ENCODE data around the gene CCDC85C. TPM values are rescaled to one million over a fixed set of nuclear protein-coding genes. Genes with fewer than 3 reads are reported as not detected.

CCDC85C gene
- total RNA-seq, 2 experiments from 2014 or later = 6.4 to 15.0 TPM

DNA sequence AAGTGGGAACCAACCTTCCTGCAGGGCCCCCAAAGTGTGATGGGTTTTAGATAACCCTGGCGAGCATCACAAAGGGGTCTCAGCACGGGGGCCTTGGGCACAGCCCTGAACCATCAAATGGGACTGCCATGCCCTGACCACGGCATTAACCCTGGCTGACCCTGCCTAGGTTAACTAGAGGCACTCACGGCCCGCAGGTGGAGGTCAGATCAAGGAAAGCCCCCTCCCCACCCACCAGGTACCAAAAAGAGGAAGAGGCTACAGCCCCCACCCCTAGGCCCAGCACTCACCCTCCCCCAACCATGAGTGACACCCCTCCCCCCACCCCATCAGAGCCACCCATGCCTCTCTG, 80.3 kb downstream of the CCDC85C start:
- no peaks in the 10 kb centered on the region for H3K79me2 ChIP-seq (ENCODE audit: insufficient read depth, low read depth, low read length)
- H3K9me2 ChIP-seq (ENCODE audit: insufficient read depth, low read length) = no peaks in the 10 kb centered on the region
- no peak overlapping the region for H2AFZ ChIP-seq (ENCODE audit: low read length)
- no peak for DNase-seq (ENCODE audit: low spot score)
- no peaks in the 10 kb centered on the region for H4K20me1 ChIP-seq (ENCODE audit: insufficient read depth, low read length)
- H3K4me3 ChIP-seq (ENCODE audit: low read depth, low read length, poor library complexity, severe bottlenecking) = no peak overlapping the region
- H3K9me3 ChIP-seq (ENCODE audit: low read length) = no peaks in the 10 kb centered on the region
- no peak overlapping the region for H3K27ac ChIP-seq (ENCODE audit: low read depth, low read length, poor library complexity, severe bottlenecking)
- CTCF ChIA-PET (ENCODE audit: unreplicated experiment) = no interaction called here
- H3K36me3 ChIP-seq (ENCODE audit: insufficient read depth, low read length) = no peaks in the 10 kb centered on the region
- H3K4me2 ChIP-seq (ENCODE audit: low read length) = no peak overlapping the region
- POLR2A ChIA-PET = no interaction called here
- TF ChIP-seq, protein P1, sequence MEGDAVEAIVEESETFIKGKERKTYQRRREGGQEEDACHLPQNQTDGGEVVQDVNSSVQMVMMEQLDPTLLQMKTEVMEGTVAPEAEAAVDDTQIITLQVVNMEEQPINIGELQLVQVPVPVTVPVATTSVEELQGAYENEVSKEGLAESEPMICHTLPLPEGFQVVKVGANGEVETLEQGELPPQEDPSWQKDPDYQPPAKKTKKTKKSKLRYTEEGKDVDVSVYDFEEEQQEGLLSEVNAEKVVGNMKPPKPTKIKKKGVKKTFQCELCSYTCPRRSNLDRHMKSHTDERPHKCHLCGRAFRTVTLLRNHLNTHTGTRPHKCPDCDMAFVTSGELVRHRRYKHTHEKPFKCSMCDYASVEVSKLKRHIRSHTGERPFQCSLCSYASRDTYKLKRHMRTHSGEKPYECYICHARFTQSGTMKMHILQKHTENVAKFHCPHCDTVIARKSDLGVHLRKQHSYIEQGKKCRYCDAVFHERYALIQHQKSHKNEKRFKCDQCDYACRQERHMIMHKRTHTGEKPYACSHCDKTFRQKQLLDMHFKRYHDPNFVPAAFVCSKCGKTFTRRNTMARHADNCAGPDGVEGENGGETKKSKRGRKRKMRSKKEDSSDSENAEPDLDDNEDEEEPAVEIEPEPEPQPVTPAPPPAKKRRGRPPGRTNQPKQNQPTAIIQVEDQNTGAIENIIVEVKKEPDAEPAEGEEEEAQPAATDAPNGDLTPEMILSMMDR (conservative IDR thresholded peaks at IDR 0.05; ENCODE audit: low read length) = no peak
- no peak for TF ChIP-seq EZH2phosphoT487 (IDR thresholded peaks at IDR 0.05; ENCODE audit: borderline replicate concordance, low read depth, low read length)
- intact Hi-C loops (cut with micrococcal nuclease; ENCODE audit: unreplicated experiment) = no loop called here
- no TSS peak for BruUV-seq (replicated peaks)
- H3K4me1 ChIP-seq (ENCODE audit: insufficient read depth, low read length, poor library complexity, severe bottlenecking) = no peaks in the 10 kb centered on the region

DNA sequence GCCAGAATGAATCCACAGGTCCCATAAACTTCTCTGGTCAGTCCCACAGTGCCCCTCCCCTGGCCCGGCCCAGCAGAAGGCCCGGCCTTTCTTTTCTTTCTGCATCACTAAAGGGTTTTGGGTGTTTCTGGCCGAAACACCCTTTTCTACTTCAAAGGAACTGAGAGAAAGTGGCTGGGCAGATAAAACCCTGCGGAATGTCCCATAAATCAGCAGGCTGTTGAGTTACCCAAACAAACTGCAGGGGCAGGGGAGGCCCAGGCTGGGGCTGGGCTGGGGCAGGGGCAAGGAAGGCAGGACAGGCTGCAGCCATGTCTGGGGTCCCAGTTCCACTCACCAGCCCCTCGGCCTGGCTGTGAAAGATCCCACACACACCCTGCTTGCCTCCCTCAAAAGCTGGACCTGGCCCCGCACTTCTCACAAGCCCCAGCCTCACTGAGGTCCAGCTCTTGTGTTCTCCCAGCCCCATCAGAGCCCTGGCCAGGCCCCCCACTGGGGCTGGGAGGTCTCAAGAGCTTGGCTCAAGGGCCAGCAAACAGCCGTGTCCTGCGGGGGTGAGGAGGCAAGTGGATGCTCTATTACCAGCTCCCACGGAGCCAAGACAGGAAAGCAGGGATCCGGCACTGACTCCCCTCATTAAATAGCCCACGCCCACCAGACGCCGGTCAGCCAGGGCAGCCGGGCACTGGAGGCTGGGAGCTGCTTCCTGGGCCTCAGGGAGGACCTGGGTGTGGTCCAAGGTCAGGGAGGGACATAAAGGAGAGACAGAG, 80.9 kb downstream of the CCDC85C start:
- Histone ChIP-seq H3K79me2 (ENCODE audit: insufficient read depth, low read depth, low read length) (no peaks in the 10 kb centered on the region), H3K36me3 (ENCODE audit: insufficient read depth, low read length) (no peaks in the 10 kb centered on the region), H3K9me3 (ENCODE audit: low read length) (no peaks in the 10 kb centered on the region), H2AFZ (ENCODE audit: low read length) (no peak overlapping the region), H3K4me3 (ENCODE audit: low read depth, low read length, poor library complexity, severe bottlenecking) (no peak overlapping the region), H3K4me1 (ENCODE audit: insufficient read depth, low read length, poor library complexity, severe bottlenecking) (no peaks in the 10 kb centered on the region), H4K20me1 (ENCODE audit: insufficient read depth, low read length) (no peaks in the 10 kb centered on the region), H3K9me2 (ENCODE audit: insufficient read depth, low read length) (no peaks in the 10 kb centered on the region), H3K27ac (ENCODE audit: low read depth, low read length, poor library complexity, severe bottlenecking) (no peak overlapping the region), H3K4me2 (ENCODE audit: low read length) (no peak overlapping the region)
- intact Hi-C loops (cut with micrococcal nuclease; ENCODE audit: unreplicated experiment) = no loop called here
- ChIA-PET POLR2A (no interaction called here), CTCF (ENCODE audit: unreplicated experiment) (no interaction called here)
- no peak for DNase-seq (ENCODE audit: low spot score)
- BruUV-seq (replicated peaks) = no TSS peak
- TF ChIP-seq, protein P1 (conservative IDR thresholded peaks at IDR 0.05; ENCODE audit: low read length) = no peak
- TF ChIP-seq EZH2phosphoT487 (IDR thresholded peaks at IDR 0.05; ENCODE audit: borderline replicate concordance, low read depth, low read length) = no peak

DNA sequence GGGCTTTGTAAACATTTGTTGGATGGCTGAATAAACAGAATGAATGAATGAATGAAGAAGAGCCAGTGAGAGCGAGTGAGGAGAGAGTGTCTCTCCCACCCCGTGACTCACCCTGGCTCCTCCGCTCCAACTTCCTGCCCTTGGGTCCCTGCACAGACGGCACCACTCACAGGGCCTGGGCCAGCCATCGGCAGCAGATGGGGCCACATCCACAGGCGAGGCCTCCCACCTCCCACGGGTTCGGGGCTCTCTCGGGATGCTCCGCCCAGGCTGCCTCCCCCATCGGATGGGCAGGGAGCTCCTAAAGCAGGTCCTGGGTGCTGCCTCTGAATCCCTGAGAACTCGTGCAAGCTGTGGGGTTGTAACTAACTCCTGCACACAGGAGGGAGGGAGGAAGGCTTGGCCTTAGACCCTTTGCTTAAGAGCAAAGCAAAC, 81.5 kb downstream of the CCDC85C start:
- TF ChIP-seq EZH2phosphoT487 (IDR thresholded peaks at IDR 0.05; ENCODE audit: borderline replicate concordance, low read depth, low read length) = no peak
- TF ChIP-seq, protein P1 (conservative IDR thresholded peaks at IDR 0.05; ENCODE audit: low read length) = no peak
- H3K4me3 ChIP-seq (ENCODE audit: low read depth, low read length, poor library complexity, severe bottlenecking) = no peak overlapping the region
- POLR2A ChIA-PET = no interaction called here
- intact Hi-C loops (cut with micrococcal nuclease; ENCODE audit: unreplicated experiment) = no loop called here
- H3K36me3 ChIP-seq (ENCODE audit: insufficient read depth, low read length) = no peaks in the 10 kb centered on the region
- no peaks in the 10 kb centered on the region for H3K9me2 ChIP-seq (ENCODE audit: insufficient read depth, low read length)
- no peaks in the 10 kb centered on the region for H4K20me1 ChIP-seq (ENCODE audit: insufficient read depth, low read length)
- DNase-seq (ENCODE audit: low spot score) = no peak
- no peaks in the 10 kb centered on the region for H3K79me2 ChIP-seq (ENCODE audit: insufficient read depth, low read depth, low read length)
- no peaks in the 10 kb centered on the region for H3K4me1 ChIP-seq (ENCODE audit: insufficient read depth, low read length, poor library complexity, severe bottlenecking)
- CTCF ChIA-PET (ENCODE audit: unreplicated experiment) = no interaction called here
- no peak overlapping the region for H3K27ac ChIP-seq (ENCODE audit: low read depth, low read length, poor library complexity, severe bottlenecking)
- H2AFZ ChIP-seq (ENCODE audit: low read length) = no peak overlapping the region
- H3K9me3 ChIP-seq (ENCODE audit: low read length) = no peaks in the 10 kb centered on the region
- H3K4me2 ChIP-seq (ENCODE audit: low read length) = no peak overlapping the region
- no TSS peak for BruUV-seq (replicated peaks)

All from OCI-LY7 (cell line).